Natural killer cell (primary cell): ENCODE data around the gene NR6A1. TPM values are rescaled to one million over a fixed set of nuclear protein-coding genes. Genes with fewer than 3 reads are reported as not detected.

Experiments
- ATAC-seq, 3 donors: fragments of 150-1000 bp in 2 of 3; fragments of 200-7000 bp in 1 of 3; cut with Tn5 transposase; 1 replicate in 1 of 3; 2 replicates in 2 of 3; pipeline ENCODE4 v1.10.0; 2021; ENCODE audit warnings: mild to moderate bottlenecking in 2 of 3, moderate library complexity in 2 of 3
- DNase-seq, 2 donors: peaks; one replicate each; pipeline versions ENCODE4 v3.0.0 to v3.0.0-alpha.2; 2013 to 2021; ENCODE audit warnings: mixed read lengths in 1 of 2
- H3K27ac ChIP-seq: one replicate; pipeline ENCODE4 v1.5.1; 2013; ENCODE audit warnings: mild to moderate bottlenecking, low read length
- H3K27me3 ChIP-seq: one replicate; pipeline ENCODE4 v1.6.1; 2013; ENCODE audit warnings: low read length; ENCODE audit not compliant: control insufficient read depth, insufficient read depth
- H3K36me3 ChIP-seq: one replicate; pipeline ENCODE4 v1.6.1; 2013; ENCODE audit warnings: low read length; ENCODE audit not compliant: control insufficient read depth, insufficient read depth
- H3K4me1 ChIP-seq: one replicate; pipeline ENCODE4 v1.6.1; 2013; ENCODE audit warnings: low read length; ENCODE audit not compliant: control insufficient read depth, insufficient read depth
- H3K4me3 ChIP-seq: one replicate; pipeline ENCODE4 v1.5.1; 2013; ENCODE audit warnings: low read length
- H3K9me3 ChIP-seq: one replicate; pipeline ENCODE4 v1.6.1; 2013; ENCODE audit warnings: low read length; ENCODE audit not compliant: control insufficient read depth, insufficient read depth
- H3K27ac Mint-ChIP-seq, 2 donors: one replicate each; pipeline ENCODE4 v1.8.0; 2022; ENCODE audit warnings: mild to moderate bottlenecking in 2 of 2, mixed read lengths in 2 of 2, moderate library complexity in 1 of 2
- H3K27me3 Mint-ChIP-seq, 2 donors: one replicate each; pipeline ENCODE4 v1.8.0; 2022; ENCODE audit warnings: low read depth in 2 of 2, mixed read lengths in 2 of 2
- H3K36me3 Mint-ChIP-seq: one replicate; pipeline ENCODE4 v1.8.0; 2022; ENCODE audit warnings: mixed read lengths
- H3K4me1 Mint-ChIP-seq, 2 donors: one replicate each; pipeline ENCODE4 v1.8.0; 2022; ENCODE audit warnings: mixed read lengths in 2 of 2
- H3K4me3 Mint-ChIP-seq: one replicate; pipeline ENCODE4 v1.8.0; 2022; ENCODE audit warnings: mild to moderate bottlenecking, moderate library complexity, mixed read lengths
- H3K9me3 Mint-ChIP-seq, 2 donors: one replicate each; pipeline ENCODE4 v1.8.0; 2022; ENCODE audit warnings: mixed read lengths in 2 of 2
- CTCF ChIP-seq: fragments of 200-600 bp; IDR thresholded peaks from one replicate; pipeline ENCODE4 v1.8.0; 2022; ENCODE audit warnings: antibody characterized with exemption
- WGBS: methylation state at CpG from one replicate; pipeline ENCODE4 v1.1.7; 2013; ENCODE audit warnings: missing lambda C conversion rate; ENCODE audit not compliant: insufficient coverage; 5-methylcytosine and 5-hydroxymethylcytosine counted together
- intact Hi-C: fragments of 100-400 bp; cut with micrococcal nuclease; formaldehyde crosslinking; loops from one replicate; pipeline ENCODE4 v1.14.2; 2022
- total RNA-seq, 4 donors: library from RNA; stranded (reverse); fragments of 120-200 nt in 1 of 4; gene quantifications; one replicate each; pipeline versions ENCODE4 v1.2.3 to v1.2.4, GENCODE V29; 2013 to 2022

NR6A1 gene
- total RNA-seq, 3 donors from 2014 or later (not counting 1 experiment from before 2014, with no cell fraction given): 0.07 to 0.75 (median 0.49) TPM

DNA sequence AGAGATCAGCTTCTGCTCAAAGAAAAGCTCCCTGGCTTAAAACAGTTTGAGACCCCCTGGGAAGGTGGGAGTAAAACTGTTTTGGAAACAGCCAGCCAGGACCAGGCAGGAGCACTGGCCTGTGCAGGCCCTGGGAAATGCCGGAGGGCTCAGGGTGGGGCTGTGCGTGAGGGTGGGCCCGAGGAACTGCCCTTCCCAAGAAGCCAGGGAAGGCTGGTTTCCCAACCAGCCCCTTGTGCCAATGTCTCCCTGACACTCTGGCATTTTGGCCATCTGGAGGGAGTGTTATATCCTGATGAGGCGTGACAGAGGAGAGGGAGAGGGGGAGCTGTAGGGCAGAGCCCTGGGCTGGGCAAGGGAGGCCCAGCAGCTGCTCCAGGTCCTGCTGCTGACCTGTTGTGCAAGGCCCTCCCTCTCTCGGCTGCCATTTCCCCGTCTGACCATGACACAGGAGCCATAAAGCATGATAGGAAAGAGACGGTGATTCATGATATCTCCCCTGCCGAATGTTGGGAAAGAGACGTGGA lies 22.0 kb upstream of the NR6A1 start:
- no peak overlapping the region for H3K27ac Mint-ChIP-seq
- no peaks in the 10 kb centered on the region for H3K4me1 Mint-ChIP-seq
- TF ChIP-seq CTCF: no peak
- WGBS: 87% methylated on average over 9 of the region's 9 CpGs
- no peaks in the 10 kb centered on the region for H3K36me3 Mint-ChIP-seq
- Histone ChIP-seq H3K36me3 (no peaks in the 10 kb centered on the region), H3K27me3 (no peaks in the 10 kb centered on the region), H3K4me1 (peaks cover 5% of the 10 kb centered on the region), H3K27ac (no peak overlapping the region), H3K4me3 (no peak overlapping the region), H3K9me3 (no peaks in the 10 kb centered on the region)
- H3K4me3 Mint-ChIP-seq: no peak overlapping the region
- no peaks in the 10 kb centered on the region for H3K9me3 Mint-ChIP-seq
- intact Hi-C loops: no loop called here
- no peak for DNase-seq
- no peaks in the 10 kb centered on the region for H3K27me3 Mint-ChIP-seq
- ATAC-seq: no peak

DNA sequence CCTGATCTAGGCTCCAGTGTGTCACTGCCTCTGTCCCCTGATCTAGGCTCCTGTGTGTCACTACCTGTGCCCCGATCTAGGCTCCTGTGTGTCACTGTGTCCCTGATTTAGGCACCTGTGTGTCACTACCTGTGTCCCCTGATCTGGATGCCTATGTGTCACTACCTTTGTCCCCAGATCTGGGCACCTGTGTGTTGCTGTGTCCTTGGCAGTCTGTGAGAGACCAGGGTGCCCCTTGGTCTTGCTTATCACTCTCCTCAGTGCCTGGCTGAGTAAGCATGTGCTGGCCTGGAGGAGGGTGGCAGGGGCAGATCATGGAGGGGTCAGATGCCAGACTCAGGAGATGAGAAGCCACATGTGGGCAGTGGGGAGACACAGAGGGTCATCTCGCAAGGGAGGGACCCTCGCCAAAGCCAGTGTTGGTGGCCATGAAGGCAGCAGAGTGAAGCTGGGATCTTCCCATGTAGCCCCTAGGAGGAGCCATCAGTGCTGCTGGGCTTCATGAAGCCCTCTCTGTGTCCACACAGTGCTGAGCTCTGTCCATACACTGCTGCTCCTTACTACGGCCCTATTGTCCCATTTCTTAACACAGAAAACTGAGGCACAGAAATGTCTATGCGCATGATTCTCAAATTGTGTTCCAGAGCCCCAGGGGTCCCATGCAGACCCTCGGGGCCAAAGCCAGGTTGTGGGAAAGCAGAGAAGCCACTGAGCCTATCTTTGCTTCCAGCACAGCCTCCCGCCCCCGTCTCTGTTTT lies 21.3 kb upstream of the NR6A1 start:
- TF ChIP-seq CTCF: no peak
- intact Hi-C loops: no loop called here

GRCh38 chr9:124790801-124791505 lies 19.8 kb upstream of the NR6A1 start:
- Mint-ChIP-seq H3K36me3 (no peaks in the 10 kb centered on the region), H3K9me3 (no peaks in the 10 kb centered on the region), H3K27me3 (no peaks in the 10 kb centered on the region), H3K4me3 (no peak overlapping the region), H3K27ac (no peak overlapping the region), H3K4me1 (no peaks in the 10 kb centered on the region)
- DNase-seq (no peak), ATAC-seq (no peak)
- Histone ChIP-seq H3K9me3 (no peaks in the 10 kb centered on the region), H3K27ac (no peak overlapping the region), H3K4me1 (peaks cover 5% of the 10 kb centered on the region), H3K36me3 (no peaks in the 10 kb centered on the region), H3K27me3 (no peaks in the 10 kb centered on the region), H3K4me3 (no peak overlapping the region)
- no peak for TF ChIP-seq CTCF
- 67% methylated on average over 2 of the region's 5 CpGs for WGBS
- intact Hi-C loops: no loop called here

More for the DNA sequence above, 21.3 kb upstream of the NR6A1 start:
- no peaks in the 10 kb centered on the region for H3K36me3 Mint-ChIP-seq
- H3K4me1 Mint-ChIP-seq: no peaks in the 10 kb centered on the region
- H3K4me3 ChIP-seq: no peak overlapping the region
- 82% methylated on average over 8 of the region's 8 CpGs for WGBS
- H3K27me3 Mint-ChIP-seq: no peaks in the 10 kb centered on the region
- H3K4me3 Mint-ChIP-seq: no peak overlapping the region
- no peak for DNase-seq
- no peaks in the 10 kb centered on the region for H3K9me3 ChIP-seq
- peaks cover 5% of the 10 kb centered on the region for H3K4me1 ChIP-seq
- H3K27ac ChIP-seq: no peak overlapping the region
- H3K9me3 Mint-ChIP-seq: no peaks in the 10 kb centered on the region
- H3K27ac Mint-ChIP-seq: no peak overlapping the region
- no peaks in the 10 kb centered on the region for H3K36me3 ChIP-seq
- no peak for ATAC-seq
- H3K27me3 ChIP-seq: no peaks in the 10 kb centered on the region
